OCI-M2 (cell line): ENCODE data around the gene WNT9A.
"Not testable (repeated sequence)": the region's sequence is repeated elsewhere in the genome, so short reads cannot be mapped to it uniquely, and the experiment has no call there.

Experiments
- DNase-seq: peaks from one replicate; lab custom pipeline; 2025; ENCODE audit not compliant: unreplicated experiment; lab: John Stamatoyannopoulos, UW

WNT9A gene

DNA sequence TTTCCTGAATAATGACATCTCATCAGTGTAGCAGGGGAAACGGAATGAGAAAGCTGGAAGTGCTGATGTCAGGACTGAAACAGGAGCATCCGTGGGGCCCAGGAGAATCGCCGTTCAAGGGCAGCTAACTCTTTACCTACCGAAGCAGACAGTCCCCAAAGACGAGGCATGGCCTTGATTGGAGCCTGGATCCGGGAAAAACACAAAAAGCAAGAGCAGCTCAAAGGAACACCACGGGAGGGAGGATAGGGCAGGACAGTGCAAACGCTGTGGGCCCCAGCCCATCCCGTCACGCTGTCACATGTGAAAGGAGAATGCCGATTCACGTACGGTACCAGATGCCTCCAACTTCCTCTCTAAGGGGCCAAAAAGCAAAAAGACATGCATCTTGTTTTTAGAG, 34.9 kb downstream of the WNT9A start:
- DNase-seq: no peak

DNA sequence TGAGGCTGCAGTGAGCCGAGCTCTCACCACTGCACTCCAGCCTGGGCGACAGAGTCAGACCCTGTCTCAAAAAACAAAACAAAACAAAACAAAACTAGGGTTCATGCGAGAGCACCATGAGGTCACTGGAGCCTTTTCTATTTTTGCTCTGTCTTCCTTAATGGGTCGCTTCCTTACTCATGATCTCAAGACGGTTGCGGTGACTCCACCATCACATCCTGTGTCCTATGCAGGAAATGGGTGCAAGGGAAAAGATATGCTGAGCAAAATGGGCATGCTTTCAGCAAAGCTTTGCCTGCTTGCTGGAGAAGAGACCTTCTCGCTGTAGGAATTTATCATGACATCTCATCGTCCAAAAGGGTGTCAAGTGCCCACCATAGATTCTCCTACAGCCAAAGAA, 36.4 kb downstream of the WNT9A start:
- no peak for DNase-seq

DNA sequence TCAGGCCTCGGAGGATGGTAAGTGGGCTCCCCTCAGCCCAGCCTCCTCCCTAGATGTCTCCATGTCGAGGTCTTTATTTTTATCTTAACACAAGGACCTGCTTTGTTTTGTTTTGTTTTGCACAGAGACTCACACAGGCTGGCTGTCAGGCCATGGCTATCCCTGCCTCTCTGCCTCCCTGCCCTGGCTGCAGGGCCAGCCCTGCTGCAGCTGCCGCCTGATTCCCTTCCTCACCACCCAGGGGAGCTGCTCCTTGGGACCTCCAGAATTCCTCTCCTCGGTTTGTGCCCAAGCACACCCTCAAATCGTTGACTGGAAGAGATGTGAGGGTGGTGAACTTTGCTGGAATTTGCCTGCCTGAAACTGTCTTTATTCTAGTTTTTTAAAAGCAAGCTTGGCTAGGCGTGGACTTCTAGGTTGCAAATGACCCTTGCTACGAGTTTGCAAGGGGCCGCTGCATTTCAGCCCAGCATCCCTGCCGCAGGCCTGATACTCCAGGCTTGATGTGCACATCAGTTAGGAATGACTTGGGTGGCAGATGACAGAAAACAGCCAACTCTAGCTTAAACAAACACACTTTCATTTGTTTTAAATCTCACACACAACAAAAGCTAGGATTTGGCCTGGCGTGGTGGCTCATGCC, 37.1 kb downstream of the WNT9A start:
- no peak for DNase-seq

DNA sequence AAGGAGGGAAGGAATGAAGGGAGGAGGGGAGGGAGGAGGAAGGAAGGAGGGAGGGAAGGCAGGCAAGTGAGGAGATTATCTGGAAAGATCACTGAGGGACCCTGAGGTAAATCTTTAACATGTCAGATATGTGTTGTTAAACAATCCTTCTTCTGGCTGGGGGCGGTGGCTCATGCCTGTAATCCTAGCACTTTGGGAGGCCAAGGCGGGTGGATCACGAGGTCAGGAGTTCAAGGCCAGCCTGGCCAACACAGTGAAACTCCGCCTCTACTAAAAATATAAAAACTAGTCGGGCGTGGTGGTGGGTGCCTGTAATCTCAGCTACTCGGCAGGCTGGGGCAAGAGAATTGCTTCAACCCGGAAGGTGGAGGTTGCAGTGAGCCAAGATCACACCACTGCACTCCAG, 37.8 kb downstream of the WNT9A start:
- not testable (repeated sequence) for DNase-seq

DNA sequence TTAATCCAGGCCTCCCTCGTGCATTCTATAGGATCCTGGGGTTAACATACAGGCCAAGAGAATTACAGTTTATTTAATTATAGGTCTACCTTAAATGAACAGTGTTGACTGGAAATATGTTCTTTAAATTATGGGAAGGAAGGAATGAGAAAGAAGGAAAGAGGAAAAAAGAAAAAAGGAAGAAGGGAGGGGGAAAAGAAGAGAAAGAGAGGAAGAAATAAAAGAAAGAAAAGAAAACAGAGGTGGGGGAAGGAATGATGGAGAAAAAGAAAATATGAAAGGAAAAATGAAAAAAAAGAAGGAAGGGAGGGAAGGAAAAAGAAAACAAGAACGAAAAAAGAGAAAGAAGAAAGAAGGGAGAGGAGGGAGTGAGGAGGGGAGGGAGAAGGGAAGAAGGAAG, 38.5 kb downstream of the WNT9A start:
- DNase-seq: no peak

DNA sequence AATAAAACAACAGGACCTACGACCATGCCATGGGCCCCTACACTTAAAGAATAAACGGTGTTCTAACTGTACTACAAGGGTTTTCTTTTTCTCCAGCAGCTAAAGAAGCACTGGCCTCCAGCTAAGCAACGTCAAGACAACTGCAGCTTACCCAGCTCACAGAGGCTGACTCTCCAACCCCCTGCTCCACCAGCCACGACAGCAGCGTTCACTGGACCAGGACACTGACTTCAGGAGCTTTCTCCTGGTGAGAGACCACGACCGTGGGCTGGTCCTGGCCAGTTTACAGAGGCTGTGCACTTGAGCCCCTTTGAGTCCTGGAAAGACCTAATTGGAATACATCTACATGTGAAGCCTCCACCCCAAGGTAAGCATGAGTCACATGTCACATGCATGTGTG, 39.4 kb downstream of the WNT9A start:
- no peak for DNase-seq

DNA sequence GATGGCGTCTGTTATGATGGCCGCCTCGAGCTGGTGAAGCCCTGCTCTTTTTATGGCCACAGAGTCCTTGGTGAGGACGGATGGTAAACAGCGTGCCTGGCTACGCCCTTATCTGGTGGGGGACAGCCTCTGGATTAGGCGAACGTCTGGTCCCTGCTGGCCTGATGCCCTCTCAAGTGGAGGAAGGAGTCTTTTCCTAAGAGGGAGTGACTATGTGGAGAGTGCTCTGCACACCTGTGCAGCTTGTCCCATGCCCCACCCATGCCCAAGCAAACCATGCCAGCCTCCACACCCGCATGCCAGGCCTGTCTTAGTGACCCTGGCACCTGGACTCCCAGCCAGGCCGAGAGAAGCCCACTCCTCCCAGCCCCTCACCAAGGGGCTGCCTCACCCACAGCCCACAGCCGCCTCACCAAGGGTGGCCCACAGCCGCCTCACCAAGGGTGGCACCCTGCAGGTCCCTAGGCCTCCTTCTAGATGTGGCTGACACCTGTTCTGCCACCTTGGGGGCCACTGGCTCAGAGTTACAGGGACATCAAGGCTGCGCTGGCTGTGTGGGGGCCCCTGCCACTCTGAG, 40.2 kb downstream of the WNT9A start:
- DNase-seq: no peak

DNA sequence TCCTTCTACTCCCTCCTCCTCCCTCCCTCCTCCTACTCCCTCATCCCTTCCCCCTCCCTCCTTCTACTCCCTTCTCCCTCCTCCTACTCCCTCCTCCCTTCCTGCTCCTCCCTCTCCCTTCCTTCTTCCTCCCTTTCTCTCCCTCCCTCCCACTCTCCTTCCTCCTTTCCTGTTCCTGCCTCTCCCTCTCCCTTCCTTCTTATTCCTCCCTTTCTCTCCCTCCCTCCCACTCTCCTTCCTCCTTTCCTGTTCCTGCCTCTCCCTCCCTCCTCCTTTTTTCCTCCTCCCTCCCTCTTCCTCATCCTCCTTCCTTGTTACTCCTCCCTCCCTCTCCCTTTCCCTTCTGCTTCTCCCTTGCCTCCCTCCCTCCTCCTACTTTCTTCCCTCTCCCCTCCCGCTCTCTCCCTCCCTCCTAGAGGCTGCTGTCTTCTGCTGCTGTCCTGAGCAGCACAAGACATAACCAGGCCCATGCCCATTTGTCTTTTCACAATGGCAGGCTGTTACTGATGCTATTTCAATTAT, 41.1 kb downstream of the WNT9A start:
- no peak for DNase-seq

DNA sequence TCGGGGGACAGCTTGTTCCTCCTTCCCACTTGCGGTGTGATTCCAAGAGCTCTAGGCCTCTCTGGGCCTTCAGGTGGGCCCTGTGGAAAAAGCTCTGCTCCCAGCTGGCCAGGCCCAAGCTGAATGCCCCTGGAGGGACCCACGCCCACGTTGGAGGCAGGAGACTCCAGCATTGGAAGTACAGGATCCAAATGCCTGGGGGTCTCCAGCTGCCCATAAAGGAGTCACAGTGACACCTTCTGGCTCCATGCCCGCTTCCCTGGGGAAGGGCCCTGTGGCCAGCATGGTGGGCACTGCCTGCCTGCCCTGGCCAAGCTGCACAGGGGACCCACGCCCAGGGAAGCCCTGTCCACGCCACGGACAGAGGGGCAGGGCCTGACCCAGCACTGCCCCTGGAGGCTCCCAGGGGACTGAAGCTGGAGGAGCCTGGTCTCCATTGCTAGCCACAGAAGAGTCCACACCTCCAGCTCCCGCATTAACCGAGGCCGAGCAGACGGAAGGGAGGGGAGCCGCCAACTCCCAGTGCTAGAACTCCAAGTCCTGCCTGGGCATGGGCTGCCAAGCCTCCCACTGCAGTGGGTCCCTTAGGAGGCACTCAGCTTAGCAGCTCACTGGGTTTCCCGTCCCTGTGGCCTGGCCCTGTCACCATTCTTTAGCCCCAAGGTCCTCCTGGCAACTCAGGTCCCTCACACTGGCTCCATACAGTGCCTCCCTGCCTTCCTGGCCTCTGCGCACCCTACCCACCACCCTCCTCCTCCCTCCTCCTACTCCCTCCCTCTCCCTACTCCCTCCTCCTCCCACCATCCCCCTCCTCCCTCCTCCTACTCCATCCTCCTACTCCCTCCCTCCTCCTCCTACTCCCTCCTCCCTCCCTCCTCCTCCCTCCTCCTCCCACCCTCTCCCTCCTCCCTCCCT, 41.9 kb downstream of the WNT9A start:
- DNase-seq: no peak

DNA sequence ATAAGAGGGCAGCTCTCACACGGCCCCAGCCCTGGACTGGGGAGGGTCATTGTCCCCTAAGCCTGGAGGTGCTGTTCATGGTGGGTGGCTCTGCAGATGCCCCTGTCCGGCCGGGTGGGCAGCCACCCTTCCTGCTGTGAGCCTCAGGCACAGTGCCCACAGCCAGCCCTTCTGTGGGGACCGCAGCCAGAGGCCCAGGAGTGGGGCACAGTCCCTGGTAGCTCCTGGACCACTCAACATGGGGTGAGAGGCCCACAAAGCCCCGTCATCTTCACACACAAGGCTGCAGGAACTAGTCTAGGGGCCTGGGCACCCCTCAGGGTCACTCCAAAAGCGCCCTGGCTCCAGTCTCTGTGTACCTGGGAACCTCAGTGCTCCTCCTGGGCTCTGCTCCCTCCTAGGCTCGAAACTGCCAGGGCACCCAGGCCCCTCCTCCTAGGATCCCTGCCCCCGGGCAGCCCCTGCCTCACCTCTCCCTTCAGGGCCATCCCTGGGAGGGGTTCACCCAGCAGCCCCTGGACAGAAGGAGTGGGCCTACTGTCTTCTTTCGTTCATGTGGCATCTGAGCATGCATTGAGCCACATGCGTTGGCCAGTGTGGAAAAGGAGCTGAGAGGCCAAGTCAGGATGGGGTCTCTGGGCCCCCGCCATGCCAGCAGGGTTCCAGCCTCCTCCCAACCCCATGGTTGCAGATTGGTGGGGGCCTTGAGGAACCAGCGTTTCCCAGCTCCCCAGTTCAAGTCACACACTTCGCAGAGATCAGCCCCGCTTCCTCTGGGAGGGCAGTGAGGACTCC, 43.0 kb downstream of the WNT9A start:
- DNase-seq: no peak

DNA sequence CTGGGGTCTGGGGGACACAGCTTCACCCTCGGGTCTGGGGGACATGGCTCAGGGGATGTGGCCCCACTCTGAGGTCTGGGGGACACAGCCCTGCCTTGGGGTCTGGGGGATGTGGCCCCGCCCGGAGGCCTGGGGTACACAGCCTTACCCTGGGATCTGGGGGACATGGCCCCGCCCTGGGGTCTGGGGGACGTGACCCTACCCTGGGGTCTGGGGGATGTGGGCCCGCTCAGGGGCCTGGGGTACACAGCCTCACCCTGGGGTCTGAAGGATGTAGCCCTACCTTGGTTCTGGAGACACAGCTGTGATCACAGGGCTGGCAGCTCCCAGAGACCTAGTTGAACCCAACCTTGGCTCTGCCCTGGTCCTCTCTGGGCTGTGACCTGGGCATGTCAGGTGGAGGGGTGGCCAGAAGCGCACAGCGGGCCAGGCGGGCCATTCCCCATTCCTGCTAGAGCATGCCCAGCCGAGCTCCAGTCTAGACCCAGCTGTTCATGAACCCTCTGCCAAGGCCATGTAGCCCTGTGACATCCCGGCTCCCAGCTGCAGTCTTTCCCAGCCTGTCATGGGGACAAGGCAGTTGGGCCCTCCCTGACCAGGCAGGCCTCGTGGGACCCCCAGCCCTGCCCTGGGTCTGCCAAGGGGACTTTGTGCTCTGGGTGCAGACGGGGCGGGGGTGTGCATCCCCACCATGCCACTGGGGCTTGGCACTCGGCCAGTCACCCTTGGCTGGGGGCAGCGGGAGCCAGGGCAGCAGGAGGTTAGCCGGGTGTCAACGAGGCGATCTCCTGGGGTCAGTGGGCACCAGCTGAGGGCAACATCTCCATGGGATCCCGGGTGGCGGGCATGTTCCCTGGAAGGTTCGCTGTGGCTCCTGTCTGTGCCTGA, 43.9 kb downstream of the WNT9A start:
- no peak for DNase-seq

DNA sequence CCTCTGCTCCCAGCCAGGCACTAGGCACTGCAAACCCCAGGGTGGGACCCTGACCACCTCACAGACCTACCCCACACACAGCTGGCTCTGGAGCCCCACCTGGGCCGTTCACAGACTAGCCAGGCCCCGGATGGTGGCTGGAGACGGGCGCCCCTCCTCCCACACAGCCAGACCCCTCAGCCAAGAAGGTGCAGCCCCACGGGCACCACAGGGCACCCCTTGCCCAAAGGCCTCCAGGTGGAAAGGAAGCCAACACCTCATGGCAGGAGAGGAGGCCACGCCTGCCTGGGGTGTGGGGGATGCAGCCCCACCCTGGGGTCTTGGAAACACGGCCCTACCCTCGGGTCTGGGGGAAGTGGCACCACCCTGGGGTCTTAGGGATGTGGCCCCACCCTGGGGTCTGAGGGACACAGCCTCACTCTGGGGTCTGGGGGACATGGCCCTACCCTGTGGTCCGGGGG, 44.6 kb downstream of the WNT9A start:
- no peak for DNase-seq

DNA sequence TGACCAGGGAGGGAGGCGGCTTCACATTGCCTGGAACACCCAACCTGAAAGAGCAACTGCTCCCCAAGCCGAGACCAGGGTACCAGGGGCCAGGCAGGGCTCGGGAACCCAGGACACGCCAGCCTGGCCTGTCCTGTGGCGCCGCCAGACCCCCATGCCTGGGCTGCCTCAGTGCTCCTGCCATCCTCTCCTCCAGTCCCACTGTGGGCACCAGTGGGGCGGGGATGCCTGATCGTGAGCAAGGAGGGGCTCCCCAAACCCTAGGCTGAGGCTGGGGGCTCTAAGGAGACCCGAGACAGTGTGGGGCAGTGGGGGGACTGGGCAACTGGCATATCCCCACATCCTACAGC, 45.1 kb downstream of the WNT9A start:
- DNase-seq: no peak

DNA sequence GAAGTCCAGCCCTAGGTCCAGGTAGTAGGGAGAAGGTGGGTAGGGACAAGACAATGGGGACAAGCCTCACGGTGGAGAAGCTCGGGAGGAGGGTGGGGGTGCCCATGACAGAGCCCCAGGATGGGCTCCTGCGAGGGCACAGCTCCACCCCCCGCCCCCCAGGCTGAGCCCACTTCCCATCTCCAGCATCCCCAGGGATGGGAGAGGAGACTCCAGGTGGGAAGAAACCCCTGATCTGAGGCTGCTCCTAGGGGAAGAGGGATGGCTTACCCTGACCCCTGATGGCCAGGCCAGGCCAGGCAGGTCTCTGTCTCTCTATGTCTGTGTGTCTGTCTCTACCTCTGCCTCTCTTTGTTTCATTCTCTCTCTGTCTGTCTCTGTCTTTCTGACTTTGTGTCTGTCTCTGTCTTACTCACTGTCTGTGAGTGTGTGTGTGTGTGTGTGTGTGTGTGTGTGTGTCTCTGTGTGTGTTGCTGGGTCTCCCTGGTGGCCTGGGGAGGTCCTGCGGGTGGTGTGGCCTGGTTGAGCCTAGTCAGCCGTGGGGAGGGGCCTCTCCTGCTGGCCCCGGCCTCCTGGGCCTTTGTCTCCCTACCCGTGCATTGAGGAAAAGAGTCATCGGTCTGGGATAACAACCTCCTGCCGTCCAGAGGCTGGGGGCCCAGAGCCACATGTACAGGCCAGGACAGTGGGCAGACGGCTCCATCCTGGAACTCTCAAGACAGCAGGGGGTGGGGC, 45.7 kb downstream of the WNT9A start:
- DNase-seq: no peak

DNA sequence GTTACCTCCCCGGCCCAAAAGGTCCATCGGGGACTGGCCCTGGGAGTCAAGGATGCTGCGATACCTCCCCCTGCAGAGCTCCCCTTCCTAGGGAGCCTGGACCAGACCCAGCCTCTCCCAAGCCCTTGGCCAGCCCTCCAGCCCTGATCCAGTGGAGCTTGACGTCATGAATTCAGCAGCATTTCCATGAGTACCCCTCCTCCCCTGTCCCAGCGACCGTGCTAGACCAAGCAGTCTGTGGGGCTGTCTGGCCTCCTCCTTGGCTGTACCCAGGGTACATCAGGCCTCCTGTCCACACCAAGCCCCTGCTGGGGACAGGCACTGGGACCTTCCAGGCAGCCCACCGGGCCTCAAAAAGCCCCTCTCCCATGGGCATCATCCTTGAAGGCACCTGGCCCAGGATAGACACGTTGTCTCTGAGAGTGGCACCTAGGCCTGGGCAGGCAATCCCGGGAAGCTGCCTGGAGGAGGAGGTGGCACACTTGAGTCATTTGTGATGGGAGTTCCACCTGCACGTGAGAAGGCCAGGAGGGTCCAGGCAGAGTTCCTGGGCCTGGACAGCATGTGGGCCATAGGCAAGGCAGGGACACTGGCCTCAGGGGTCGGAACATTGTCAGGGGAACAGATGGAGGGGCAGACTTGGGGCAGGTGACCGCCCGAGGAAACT, 46.4 kb downstream of the WNT9A start:
- DNase-seq: no peak

DNA sequence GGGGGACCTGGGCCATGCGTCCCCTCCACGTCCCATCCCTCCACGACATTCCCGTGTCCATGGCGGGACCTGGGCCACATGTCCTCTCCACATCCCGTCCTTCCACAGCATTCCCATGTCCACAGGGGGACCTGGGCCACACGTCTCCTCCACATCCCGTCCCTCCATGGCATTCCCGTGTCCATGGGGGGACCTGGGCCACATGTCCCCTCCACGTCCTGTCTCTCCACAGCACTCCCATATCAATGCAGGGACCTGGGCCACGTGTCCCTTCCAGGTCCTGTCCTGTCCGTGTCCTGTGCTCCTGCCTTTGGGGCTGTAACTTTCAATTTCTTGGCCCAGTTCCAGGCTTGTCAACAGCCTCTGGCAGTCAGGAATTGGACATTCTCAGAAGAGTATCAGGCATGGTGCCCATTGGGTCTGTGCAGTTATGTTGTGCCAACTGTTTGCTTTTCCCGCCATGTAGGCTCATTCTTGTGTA, 47.1 kb downstream of the WNT9A start:
- no peak for DNase-seq

DNA sequence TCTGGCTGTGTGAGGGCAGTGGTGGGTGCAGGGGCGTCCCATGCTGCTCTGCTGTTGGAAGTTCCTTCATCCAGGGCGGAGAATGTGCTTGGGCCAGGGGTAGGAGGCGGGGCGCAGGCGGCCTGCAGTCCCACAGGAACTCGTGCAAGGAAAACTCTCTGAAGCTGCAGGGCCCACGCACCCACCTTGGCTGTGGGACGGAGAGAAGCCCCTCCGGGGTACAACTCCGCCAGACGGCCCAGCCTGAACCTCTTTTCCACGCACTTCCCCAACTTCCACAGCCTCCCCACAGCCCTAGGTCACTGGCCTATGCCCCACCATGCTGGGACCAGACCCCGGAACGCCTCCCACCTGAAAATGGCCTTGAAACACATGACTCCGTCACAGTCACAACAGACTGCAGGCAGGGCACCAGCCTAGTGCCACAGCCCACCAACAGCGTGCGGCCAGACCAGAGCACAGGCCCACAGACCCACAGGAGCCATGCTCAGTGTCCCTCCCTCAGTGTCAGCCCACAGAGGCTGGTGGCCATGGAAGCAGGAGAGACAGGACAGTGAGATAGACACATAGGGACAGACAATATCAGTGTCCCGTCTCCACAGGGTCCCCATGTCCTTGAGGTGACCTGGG, 47.8 kb downstream of the WNT9A start:
- DNase-seq: no peak

DNA sequence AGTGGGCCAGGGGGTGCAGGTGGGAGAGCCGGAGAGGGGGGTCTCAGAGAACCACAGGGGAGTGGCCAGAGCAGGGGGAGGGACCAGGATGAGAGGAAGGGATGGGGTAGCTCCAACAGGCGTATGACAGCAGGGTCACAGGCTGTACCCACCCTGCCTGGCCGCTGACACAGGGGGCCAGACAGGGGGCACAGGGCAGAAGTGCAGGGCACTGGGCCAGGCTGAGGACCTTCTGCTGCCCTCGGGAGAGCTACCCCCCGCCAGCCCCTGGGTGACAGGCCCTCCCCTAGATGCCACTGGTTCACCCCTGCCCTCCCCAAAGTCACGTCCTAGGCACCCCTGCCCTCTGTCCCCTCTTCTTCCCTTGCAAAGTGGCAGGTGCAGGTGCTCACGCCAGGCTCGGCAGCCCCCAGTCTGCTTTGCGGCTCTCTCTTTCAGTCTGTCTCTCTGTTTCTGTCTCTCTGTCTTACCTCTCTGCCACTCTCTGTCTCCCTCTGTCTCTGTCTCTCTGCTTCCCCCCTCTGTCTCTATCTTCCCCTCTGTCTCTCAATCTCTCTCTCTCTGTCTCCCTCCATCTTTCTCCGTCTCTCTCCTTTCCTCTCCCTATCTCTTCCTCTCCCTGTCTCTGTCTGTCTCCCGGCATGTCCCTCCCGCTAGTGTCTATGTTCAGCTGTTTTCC, 48.5 kb downstream of the WNT9A start:
- no peak for DNase-seq
